Glutamatergic neuron (in vitro differentiated cells): ENCODE measurements around the gene PIP5K1B. TPM values are rescaled to one million over a fixed set of nuclear protein-coding genes. Genes with fewer than 3 reads are reported as not detected.
A peak's percentile ranks its signal among the peaks of the same experiment; 100 is the strongest.

Experiments
- DNase-seq: peaks from one replicate; pipeline ENCODE4 v3.0.0; 2022
- H3K27ac Mint-ChIP-seq: one replicate; pipeline ENCODE4 v1.8.0; 2020; ENCODE audit warnings: mild to moderate bottlenecking, mixed read lengths, inconsistent platforms; ENCODE audit not compliant: unreplicated experiment
- H3K27me3 Mint-ChIP-seq: one replicate; pipeline ENCODE4 v1.8.0; 2020; ENCODE audit warnings: mild to moderate bottlenecking, moderate library complexity, mixed read lengths, inconsistent platforms; ENCODE audit not compliant: unreplicated experiment
- H3K36me3 Mint-ChIP-seq: one replicate; pipeline ENCODE4 v1.8.0; 2020; ENCODE audit warnings: mild to moderate bottlenecking, mixed read lengths, inconsistent platforms; ENCODE audit not compliant: unreplicated experiment
- H3K4me1 Mint-ChIP-seq: one replicate; pipeline ENCODE4 v1.8.0; 2020; ENCODE audit warnings: mild to moderate bottlenecking, low read depth, mixed read lengths, inconsistent platforms; ENCODE audit not compliant: unreplicated experiment
- H3K4me3 Mint-ChIP-seq: one replicate; pipeline ENCODE4 v1.8.0; 2020; ENCODE audit warnings: mild to moderate bottlenecking, mixed read lengths, inconsistent platforms; ENCODE audit not compliant: unreplicated experiment
- H3K9me3 Mint-ChIP-seq: one replicate; pipeline ENCODE4 v1.8.0; 2020; ENCODE audit warnings: mild to moderate bottlenecking, moderate library complexity, mixed read lengths, inconsistent platforms; ENCODE audit not compliant: unreplicated experiment
- total RNA-seq: library from RNA; stranded (reverse); fragmentation: NEBNext Ultra II Directional; extraction: Animal tissue kit (Norgen Biotek cat#: 25700); gene quantifications from one replicate; pipeline ENCODE4 v1.2.1, GENCODE V29; 2021; ENCODE audit not compliant: unreplicated experiment
- TF ChIP-seq, protein P1 (sequence below): fragments of 200-600 bp; sonication (generic); IDR thresholded peaks from one replicate; pipeline ENCODE4 v1.5.0; 2021; ENCODE audit not compliant: partially characterized antibody, unreplicated experiment

PIP5K1B gene
- total RNA-seq, 1 donor from 2014 or later: 0.27 TPM

DNA sequence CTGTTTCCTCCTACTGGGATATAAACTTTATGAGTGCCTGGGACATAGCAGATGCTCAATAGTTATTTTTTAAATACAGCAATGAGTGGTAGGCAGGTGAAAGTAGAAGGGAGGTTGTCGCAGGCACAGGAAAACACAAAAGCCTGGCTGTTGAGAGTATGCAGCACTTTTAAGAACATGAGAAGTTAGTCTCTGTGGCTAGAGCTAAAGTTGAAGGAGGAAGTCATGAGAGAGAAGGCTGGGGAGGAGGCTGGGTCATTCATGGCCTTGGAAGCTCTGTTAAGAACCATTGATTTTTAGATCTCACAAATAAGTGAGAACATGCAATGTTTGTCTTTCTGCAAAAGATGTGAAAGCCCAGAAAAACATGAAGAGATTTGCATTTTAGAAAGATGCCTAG, 182.2 kb downstream of the PIP5K1B start:
- Mint-ChIP-seq H3K4me1 (no peaks in the 10 kb centered on the region), H3K9me3 (no peaks in the 10 kb centered on the region), H3K27me3 (no peaks in the 10 kb centered on the region), H3K36me3 (no peaks in the 10 kb centered on the region), H3K4me3 (no peak overlapping the region), H3K27ac (no peak overlapping the region)
- DNase-seq: no peak
- TF ChIP-seq, protein P1, sequence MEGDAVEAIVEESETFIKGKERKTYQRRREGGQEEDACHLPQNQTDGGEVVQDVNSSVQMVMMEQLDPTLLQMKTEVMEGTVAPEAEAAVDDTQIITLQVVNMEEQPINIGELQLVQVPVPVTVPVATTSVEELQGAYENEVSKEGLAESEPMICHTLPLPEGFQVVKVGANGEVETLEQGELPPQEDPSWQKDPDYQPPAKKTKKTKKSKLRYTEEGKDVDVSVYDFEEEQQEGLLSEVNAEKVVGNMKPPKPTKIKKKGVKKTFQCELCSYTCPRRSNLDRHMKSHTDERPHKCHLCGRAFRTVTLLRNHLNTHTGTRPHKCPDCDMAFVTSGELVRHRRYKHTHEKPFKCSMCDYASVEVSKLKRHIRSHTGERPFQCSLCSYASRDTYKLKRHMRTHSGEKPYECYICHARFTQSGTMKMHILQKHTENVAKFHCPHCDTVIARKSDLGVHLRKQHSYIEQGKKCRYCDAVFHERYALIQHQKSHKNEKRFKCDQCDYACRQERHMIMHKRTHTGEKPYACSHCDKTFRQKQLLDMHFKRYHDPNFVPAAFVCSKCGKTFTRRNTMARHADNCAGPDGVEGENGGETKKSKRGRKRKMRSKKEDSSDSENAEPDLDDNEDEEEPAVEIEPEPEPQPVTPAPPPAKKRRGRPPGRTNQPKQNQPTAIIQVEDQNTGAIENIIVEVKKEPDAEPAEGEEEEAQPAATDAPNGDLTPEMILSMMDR: no peak

DNA sequence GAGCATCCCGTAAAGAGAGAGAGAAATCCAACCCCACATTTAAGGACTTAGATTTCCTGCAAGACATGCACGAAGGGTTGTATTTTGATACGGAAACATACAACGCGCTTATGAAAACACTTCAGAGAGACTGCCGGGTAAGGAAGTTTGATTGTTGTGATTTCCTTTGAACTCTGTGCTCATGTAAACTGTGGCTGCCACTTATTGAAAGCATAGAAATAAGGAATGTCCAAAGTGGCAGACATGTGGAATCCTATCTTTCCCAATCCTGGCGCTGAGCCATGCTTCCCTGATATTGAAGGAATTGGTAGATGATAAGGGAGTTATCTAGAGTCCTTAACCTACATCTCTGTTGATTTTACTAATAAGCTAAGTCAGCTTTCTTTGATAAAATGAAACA, 189.5 kb downstream of the PIP5K1B start:
- Mint-ChIP-seq H3K36me3 (no peaks in the 10 kb centered on the region), H3K4me3 (no peak overlapping the region), H3K27ac (no peak overlapping the region), H3K4me1 (peaks cover 11% of the 10 kb centered on the region), H3K9me3 (no peaks in the 10 kb centered on the region), H3K27me3 (no peaks in the 10 kb centered on the region)
- no peak for DNase-seq
- TF ChIP-seq, protein P1: no peak

DNA sequence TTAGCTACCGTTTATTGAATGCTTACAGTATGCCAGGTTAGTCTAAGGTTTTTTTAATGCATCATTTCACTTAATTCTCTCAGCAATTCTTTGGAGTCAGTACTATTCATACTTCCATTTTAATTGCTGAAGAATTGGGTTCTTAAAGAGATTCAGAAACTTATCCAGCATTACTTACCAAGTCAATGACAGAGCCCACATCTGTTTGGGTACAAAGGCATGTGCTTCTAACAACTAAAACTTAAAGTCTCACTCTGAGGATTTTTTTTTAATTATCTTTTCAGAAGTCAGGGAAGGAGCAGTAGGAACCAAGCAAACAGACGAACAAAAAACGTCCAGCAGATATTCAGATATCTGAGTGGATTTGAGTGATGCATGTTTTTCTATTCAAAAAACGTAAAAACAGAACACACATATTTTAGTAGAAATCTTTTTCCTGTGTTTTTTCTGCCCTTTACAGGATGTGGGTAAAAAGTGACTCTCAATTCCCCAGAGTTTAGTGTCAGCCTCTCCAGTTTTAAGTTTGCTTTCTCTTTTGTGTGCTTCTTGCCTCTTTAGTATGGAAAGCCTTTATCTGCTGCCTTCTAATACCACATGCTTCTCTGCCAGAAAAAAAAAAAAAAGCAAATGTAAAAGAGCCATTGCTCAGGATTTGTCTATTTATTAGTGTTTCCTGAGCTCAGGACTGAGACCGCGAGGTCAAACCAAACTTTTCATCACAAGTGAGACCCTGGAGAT, 190.9 kb downstream of the PIP5K1B start:
- Mint-ChIP-seq H3K36me3 (no peaks in the 10 kb centered on the region), H3K27me3 (no peaks in the 10 kb centered on the region), H3K4me1 (peaks cover 11% of the 10 kb centered on the region), H3K9me3 (no peaks in the 10 kb centered on the region), H3K27ac (no peak overlapping the region), H3K4me3 (no peak overlapping the region)
- no peak for DNase-seq
- TF ChIP-seq, protein P1: no peak

DNA sequence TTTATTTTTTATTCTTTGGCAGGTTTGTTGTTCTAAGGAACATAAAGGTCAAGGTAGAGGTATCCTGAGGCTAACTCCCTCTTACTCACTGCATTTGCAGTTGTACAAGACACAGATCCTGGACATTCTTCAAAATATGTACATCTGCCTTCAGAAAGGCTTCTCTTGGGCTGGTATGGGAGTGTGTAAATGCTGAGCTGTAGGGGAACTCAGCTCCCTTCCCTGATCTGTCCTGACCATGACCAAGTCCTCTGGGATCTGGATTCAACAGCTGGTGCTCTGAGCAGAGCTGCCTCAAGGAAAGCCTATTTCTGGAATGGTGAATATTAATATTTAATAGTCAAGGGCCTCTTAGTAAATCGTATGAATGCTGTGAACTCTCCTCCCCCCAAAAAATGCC, 191.4 kb downstream of the PIP5K1B start:
- TF ChIP-seq, protein P1: no peak
- no peak for DNase-seq
- peaks cover 11% of the 10 kb centered on the region for H3K4me1 Mint-ChIP-seq
- H3K27me3 Mint-ChIP-seq: no peaks in the 10 kb centered on the region
- H3K27ac Mint-ChIP-seq: peak overlapping the region; percentile 62
- H3K4me3 Mint-ChIP-seq: peak overlapping the region; percentile 25
- no peaks in the 10 kb centered on the region for H3K36me3 Mint-ChIP-seq
- H3K9me3 Mint-ChIP-seq: no peaks in the 10 kb centered on the region

DNA sequence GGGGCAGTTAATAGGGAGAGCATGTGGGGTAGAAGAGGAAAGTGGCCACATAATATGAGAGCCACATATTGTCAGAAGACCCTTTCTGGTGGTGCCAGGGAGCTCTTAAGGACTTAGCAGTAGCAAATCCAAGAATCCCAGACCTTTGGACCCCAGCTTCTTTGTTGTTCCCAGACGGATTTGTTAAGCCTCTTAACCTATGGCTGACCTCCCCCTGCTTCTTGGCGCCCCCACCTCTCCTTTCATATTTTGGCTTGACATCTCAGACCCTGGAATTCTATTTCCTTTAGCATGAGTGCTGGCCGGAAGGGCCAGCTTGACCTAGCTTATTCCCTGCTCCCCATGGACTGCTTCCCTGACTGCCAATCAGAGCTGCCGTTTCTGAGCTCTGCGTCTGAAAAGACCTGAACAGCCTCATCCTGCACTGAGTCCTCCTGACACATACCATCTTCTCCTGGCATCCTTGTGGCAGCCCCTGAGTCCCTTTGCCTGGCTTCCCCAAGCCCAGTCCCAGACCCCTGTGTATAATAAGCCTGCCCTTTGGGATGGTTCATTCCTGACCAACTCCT, 192.6 kb downstream of the PIP5K1B start:
- H3K9me3 Mint-ChIP-seq: no peaks in the 10 kb centered on the region
- H3K36me3 Mint-ChIP-seq: no peaks in the 10 kb centered on the region
- no peak overlapping the region for H3K27ac Mint-ChIP-seq
- H3K27me3 Mint-ChIP-seq: no peaks in the 10 kb centered on the region
- TF ChIP-seq, protein P1: no peak
- no peak overlapping the region for H3K4me3 Mint-ChIP-seq
- peak; percentile 23 for DNase-seq
- peaks cover 11% of the 10 kb centered on the region for H3K4me1 Mint-ChIP-seq
